Naive thymus-derived CD8-positive, alpha-beta T cell (primary cell): ENCODE data around the gene CHRNB4. TPM values are rescaled to one million over a fixed set of nuclear protein-coding genes. Genes with fewer than 3 reads are reported as not detected.
"Not testable (repeated sequence)": the region's sequence is repeated elsewhere in the genome, so short reads cannot be mapped to it uniquely, and the experiment has no call there.

Experiments used
- ATAC-seq, 2 donors: fragments of 150-1000 bp; cut with Tn5 transposase in 1 of 2; sonication (Bioruptor Pico), chemical (Tn5 transposase) in 1 of 2; 1 replicate in 1 of 2; 2 replicates in 1 of 2; pipeline ENCODE4 v1.10.0; 2021; ENCODE audit warnings: mild to moderate bottlenecking in 2 of 2, moderate library complexity in 2 of 2
- POLR2A ChIA-PET: fragments of 350-600 bp; sonication (Branson Sonifier 250); formaldehyde crosslinking; loops from one replicate; lab custom pipeline; 2021; ENCODE audit warnings: antibody characterized with exemption; lab: Charles Lee
- DNase-seq, 10 donors: peaks; one replicate each; pipeline versions ENCODE4 v3.0.0 to v3.0.0-alpha.2; 2020 to 2022
- H3K27ac Mint-ChIP-seq, 10 donors: one replicate each; pipeline ENCODE4 v1.8.0; 2020 to 2022; ENCODE audit warnings: mild to moderate bottlenecking in 10 of 10, mixed read lengths in 10 of 10, moderate library complexity in 4 of 10, inconsistent platforms in 1 of 10
- H3K27me3 Mint-ChIP-seq, 5 donors: one replicate each; pipeline ENCODE4 v1.8.0; 2021 to 2022; ENCODE audit warnings: mixed read lengths in 5 of 5
- H3K36me3 Mint-ChIP-seq, 3 donors: one replicate each; pipeline ENCODE4 v1.8.0; 2020 to 2022; ENCODE audit warnings: mixed read lengths in 3 of 3, mild to moderate bottlenecking in 2 of 3, inconsistent platforms in 1 of 3
- H3K4me1 Mint-ChIP-seq, 4 donors: one replicate each; pipeline ENCODE4 v1.8.0; 2021 to 2022; ENCODE audit warnings: mixed read lengths in 4 of 4
- H3K4me3 Mint-ChIP-seq, 10 donors: one replicate each; pipeline ENCODE4 v1.8.0; 2020 to 2022; ENCODE audit warnings: mild to moderate bottlenecking in 10 of 10, mixed read lengths in 10 of 10, moderate library complexity in 6 of 10, inconsistent platforms in 1 of 10
- H3K9me3 Mint-ChIP-seq, 9 donors: one replicate each; pipeline ENCODE4 v1.8.0; 2020 to 2022; ENCODE audit warnings: mixed read lengths in 9 of 9, mild to moderate bottlenecking in 3 of 9, inconsistent platforms in 1 of 9, moderate library complexity in 1 of 9
- polyA plus RNA-seq, 3 donors: library from polyadenylated mRNA; unstranded; fragments of 300-500 nt; fragmentation: Illumina TruSeq; gene quantifications; one replicate each; pipeline ENCODE4 v1.2.3, GENCODE V29; 2021
- total RNA-seq, 8 experiments: library from RNA in 2 of 8; stranded (reverse) in 2 of 8; gene quantifications; one replicate each; pipeline ENCODE4 v1.2.3 and lab custom pipeline; 2021 to 2026

Gene CHRNB4
- not detected for total RNA-seq
- not detected for polyA plus RNA-seq
- 0 to 0.15 (median 0.08) reads per million in 6 experiments for total RNA-seq (lab: John Stamatoyannopoulos, UW)

GRCh38 chr15:78641102-78641748, at the start of gene CHRNB4:
CHRNB4 (minus strand) TSS chr15:78641210; CDS start chr15:78641133, 77 bp downstream.
- Mint-ChIP-seq H3K4me1 (peaks cover 6 to 13% (median 9%) of the 10 kb centered on the region in 4 donors), H3K9me3 (no peaks in the 10 kb centered on the region), H3K4me3 (peak within 1 kb of the TSS; percentile 67 to 86 (median 78)), H3K27me3 (peaks cover 0 to 15% (median 11%) of the 10 kb centered on the region in 5 donors), H3K27ac (peak within 1 kb of the TSS in 3 of 10 donors; percentile 43 to 78 (median 56)), H3K36me3 (no peaks in the 10 kb centered on the region)
- POLR2A ChIA-PET: no interaction called here
- peak in 6 of 10 donors; percentile 21 to 34 (median 26) for DNase-seq
- ATAC-seq: peak; percentile 80 to 84

GRCh38 chr15:78689626-78690025, 48.6 kb upstream of the CHRNB4 start:
- Mint-ChIP-seq H3K36me3 (no peaks in the 10 kb centered on the region), H3K27ac (no peak overlapping the region), H3K4me1 (peaks cover 0 to 10% (median 6%) of the 10 kb centered on the region in 4 donors), H3K27me3 (peaks cover 0 to 6% (median 0%) of the 10 kb centered on the region in 5 donors), H3K9me3 (no peaks in the 10 kb centered on the region), H3K4me3 (peak overlapping the region in 1 of 10 donors; percentile 48)
- no peak for DNase-seq
- ATAC-seq: no peak
- POLR2A ChIA-PET: no interaction called here

- ATAC-seq: no peak
Measured at GRCh38 chr15:78685925-78686324, 44.9 kb upstream of the CHRNB4 start.

GRCh38 chr15:78685159-78685921, 44.3 kb upstream of the CHRNB4 start:
- H3K4me1 Mint-ChIP-seq: peaks cover 2 to 10% (median 6%) of the 10 kb centered on the region in 4 donors

More at GRCh38 chr15:78685925-78686324, 44.9 kb upstream of the CHRNB4 start:
- peaks cover 2 to 10% (median 6%) of the 10 kb centered on the region in 4 donors for H3K4me1 Mint-ChIP-seq
- H3K9me3 Mint-ChIP-seq: no peaks in the 10 kb centered on the region
- no peak overlapping the region for H3K4me3 Mint-ChIP-seq
- H3K27ac Mint-ChIP-seq: no peak overlapping the region
- no peak for DNase-seq
- POLR2A ChIA-PET: no interaction called here
- H3K36me3 Mint-ChIP-seq: no peaks in the 10 kb centered on the region
- peaks cover 0 to 6% (median 0%) of the 10 kb centered on the region in 5 donors for H3K27me3 Mint-ChIP-seq

GRCh38 chr15:78684657-78685056, 43.6 kb upstream of the CHRNB4 start:
- Mint-ChIP-seq H3K36me3 (no peaks in the 10 kb centered on the region), H3K4me1 (peaks cover 2 to 10% (median 6%) of the 10 kb centered on the region in 4 donors), H3K9me3 (no peaks in the 10 kb centered on the region), H3K4me3 (no peak overlapping the region), H3K27me3 (peaks cover 0 to 6% (median 0%) of the 10 kb centered on the region in 5 donors), H3K27ac (no peak overlapping the region)
- POLR2A ChIA-PET: no interaction called here
- no peak for DNase-seq
- ATAC-seq: no peak

More at GRCh38 chr15:78685159-78685921, 44.3 kb upstream of the CHRNB4 start:
- Mint-ChIP-seq H3K27ac (peak overlapping the region in 1 of 10 donors; percentile 41), H3K27me3 (peaks cover 0 to 6% (median 0%) of the 10 kb centered on the region in 5 donors), H3K36me3 (no peaks in the 10 kb centered on the region), H3K4me3 (no peak overlapping the region), H3K9me3 (no peaks in the 10 kb centered on the region)
- POLR2A ChIA-PET: no interaction called here
- ATAC-seq: no peak
- no peak for DNase-seq

- H3K36me3 Mint-ChIP-seq, DNase-seq, ATAC-seq, H3K9me3 Mint-ChIP-seq, H3K27me3 Mint-ChIP-seq, H3K4me3 Mint-ChIP-seq, POLR2A ChIA-PET, H3K4me1 Mint-ChIP-seq, H3K27ac Mint-ChIP-seq: not testable (repeated sequence)
Measured at GRCh38 chr15:78683599-78683998, 42.6 kb upstream of the CHRNB4 start.

GRCh38 chr15:78682693-78683410, 41.8 kb upstream of the CHRNB4 start:
- H3K27me3 Mint-ChIP-seq: peaks cover 0 to 6% (median 0%) of the 10 kb centered on the region in 5 donors
- H3K9me3 Mint-ChIP-seq: no peaks in the 10 kb centered on the region
- POLR2A ChIA-PET: no interaction called here
- peaks cover 2 to 10% (median 6%) of the 10 kb centered on the region in 4 donors for H3K4me1 Mint-ChIP-seq
- no peaks in the 10 kb centered on the region for H3K36me3 Mint-ChIP-seq
- no peak overlapping the region for H3K27ac Mint-ChIP-seq
- DNase-seq (no peak), ATAC-seq (no peak)
- H3K4me3 Mint-ChIP-seq: no peak overlapping the region

- Mint-ChIP-seq H3K36me3 (no peaks in the 10 kb centered on the region), H3K27ac (no peak overlapping the region), H3K4me1 (peaks cover 2 to 10% (median 6%) of the 10 kb centered on the region in 4 donors), H3K9me3 (no peaks in the 10 kb centered on the region), H3K27me3 (peaks cover 0 to 6% (median 0%) of the 10 kb centered on the region in 5 donors), H3K4me3 (no peak overlapping the region)
- no peak for ATAC-seq
- no peak for DNase-seq
- POLR2A ChIA-PET: no interaction called here
Measured at GRCh38 chr15:78682004-78682651, 41.1 kb upstream of the CHRNB4 start.

GRCh38 chr15:78681281-78682003, 40.4 kb upstream of the CHRNB4 start:
- POLR2A ChIA-PET: no interaction called here
- H3K36me3 Mint-ChIP-seq: no peaks in the 10 kb centered on the region
- DNase-seq: no peak
- H3K4me1 Mint-ChIP-seq: peaks cover 2 to 10% (median 6%) of the 10 kb centered on the region in 4 donors
- no peak overlapping the region for H3K4me3 Mint-ChIP-seq
- peak overlapping the region in 1 of 10 donors; percentile 39 for H3K27ac Mint-ChIP-seq
- H3K27me3 Mint-ChIP-seq: peaks cover 0 to 6% (median 0%) of the 10 kb centered on the region in 5 donors
- no peak for ATAC-seq
- no peaks in the 10 kb centered on the region for H3K9me3 Mint-ChIP-seq

- POLR2A ChIA-PET: no interaction called here
- Mint-ChIP-seq H3K9me3 (no peaks in the 10 kb centered on the region), H3K4me1 (peaks cover 0 to 5% (median 3%) of the 10 kb centered on the region in 4 donors), H3K4me3 (no peak overlapping the region), H3K27ac (no peak overlapping the region), H3K36me3 (no peaks in the 10 kb centered on the region), H3K27me3 (peaks cover 0 to 6% (median 0%) of the 10 kb centered on the region in 5 donors)
- no peak for ATAC-seq
- no peak for DNase-seq
Measured at GRCh38 chr15:78680431-78681075, 39.5 kb upstream of the CHRNB4 start.

- H3K27me3 Mint-ChIP-seq: peaks cover 0 to 6% (median 0%) of the 10 kb centered on the region in 5 donors
- H3K36me3 Mint-ChIP-seq: no peaks in the 10 kb centered on the region
- DNase-seq: no peak
- no peak overlapping the region for H3K27ac Mint-ChIP-seq
- H3K9me3 Mint-ChIP-seq: no peaks in the 10 kb centered on the region
- peaks cover 0 to 2% (median 0%) of the 10 kb centered on the region in 4 donors for H3K4me1 Mint-ChIP-seq
- POLR2A ChIA-PET: no interaction called here
- no peak overlapping the region for H3K4me3 Mint-ChIP-seq
- no peak for ATAC-seq
Measured at GRCh38 chr15:78679089-78679511, 38.1 kb upstream of the CHRNB4 start.
